OCI-LY3 (cell line): Measurements from ENCODE around the gene IFI6.

Source experiments
- CTCF ChIP-seq: fragments of 200-600, 300-600 bp; sonication (generic); IDR thresholded peaks from 2 replicates; pipeline ENCODE4 v1.5.1; 2014; ENCODE audit warnings: antibody characterized with exemption, low read length, low read depth
- EZH2phosphoT487 ChIP-seq: fragments of 200-600 bp; shearing (Covaris generic); IDR thresholded peaks from 2 replicates; pipeline ENCODE4 v1.6.1; 2018; ENCODE audit warnings: antibody characterized with exemption, mixed run types, low read depth

- TF ChIP-seq CTCF (peak; percentile 38; the same call in 1 of the 2 replicates), EZH2phosphoT487 (no peak)
Measured at GRCh38 chr1:27616441-27616840, 55.6 kb downstream of the IFI6 start.
